Transverse colon (tissue), 4 donors: ENCODE data around the gene AUNIP. TPM values are rescaled to one million over a fixed set of nuclear protein-coding genes. Genes with fewer than 3 reads are reported as not detected.

ENCODE experiments used
- DNase-seq: peaks from one replicate; pipeline ENCODE4 v3.0.0-alpha.2; 2019
- H3K27ac ChIP-seq, 4 donors: fragments of 200-600 bp; sonication (generic); 2 replicates each; pipeline ENCODE4 v1.5.1; 2016 to 2018; ENCODE audit warnings: inconsistent platforms in 4 of 4
- H3K27me3 ChIP-seq: fragments of 200-600 bp; sonication (generic); 2 replicates; pipeline ENCODE4 v1.5.1; 2017; ENCODE audit warnings: inconsistent platforms
- H3K36me3 ChIP-seq, 4 donors: fragments of 200-600 bp; sonication (generic); 2 replicates each; pipeline ENCODE4 v1.5.1; 2017 to 2019; ENCODE audit warnings: inconsistent platforms in 4 of 4
- H3K4me1 ChIP-seq, 4 donors: fragments of 200-600 bp; sonication (generic); 2 replicates each; pipeline ENCODE4 v1.5.1; 2017 to 2020; ENCODE audit warnings: inconsistent platforms in 4 of 4
- H3K4me3 ChIP-seq, 4 donors: fragments of 200-600 bp; sonication (generic); 1 replicate in 1 of 4; 2 replicates in 3 of 4; pipeline versions ENCODE4 v1.5.1 to v1.6.1; 2017 to 2019; ENCODE audit warnings: inconsistent platforms in 4 of 4
- H3K9me3 ChIP-seq, 2 donors: fragments of 200-600 bp; sonication (generic); 2 replicates each; pipeline ENCODE4 v1.5.1; 2017 to 2019; ENCODE audit warnings: inconsistent platforms in 2 of 2
- EP300 ChIP-seq: sonication (generic); formaldehyde crosslinking; IDR thresholded peaks from one replicate; pipeline ENCODE4 v1.6.1; 2017; ENCODE audit warnings: antibody characterized with exemption, low read depth
- POLR2A ChIP-seq: fragments of 450-650 bp; IDR thresholded peaks from one replicate; pipeline ENCODE4 v1.6.1; 2016; ENCODE audit warnings: antibody characterized with exemption, mild to moderate bottlenecking, moderate library complexity
- POLR2AphosphoS5 ChIP-seq, 3 donors: sonication (generic); formaldehyde crosslinking; IDR thresholded peaks; one replicate each; pipeline ENCODE4 v1.6.1; 2016; ENCODE audit warnings: antibody characterized with exemption in 3 of 3
- WGBS, 2 donors: methylation state at CpG; one replicate each; pipeline ENCODE4 v1.1.5; 2018; ENCODE audit warnings: low coverage in 1 of 2; 5-methylcytosine and 5-hydroxymethylcytosine counted together
- in situ Hi-C, 4 donors: fragments of 200-750 bp; cut with MboI; loops; one replicate each; pipeline versions ENCODE4 v1.15.0 to v1.15.1; 2017; ENCODE audit warnings: low sequenced_read_pairs in 3 of 4, low pct_ligation_motif_present in 1 of 4, low pct_unique_long_range_greater_than_20kb in 1 of 4
- intact Hi-C: fragments of 100-400 bp; cut with DNase I; formaldehyde crosslinking; loops from one replicate; pipeline ENCODE4 v1.15.1; 2023; ENCODE audit warnings: low total_unique reads
- total RNA-seq, 4 donors: library from RNA; depleted of rRNA; stranded (reverse); fragments of >200 nt; gene quantifications; one replicate each; pipeline ENCODE4 v1.1.0, GENCODE V29; 2016
- TF ChIP-seq, protein P1 (sequence below), 5 experiments: fragments of 200-600 bp in 3 of 5; fragments of 450-650 bp in 2 of 5; sonication (generic) in 3 of 5; IDR thresholded peaks; 1 replicate in 2 of 5; 2 replicates in 3 of 5; pipeline ENCODE4 v1.5.1; 2016 to 2017; ENCODE audit warnings: antibody characterized with exemption in 5 of 5, inconsistent platforms in 3 of 5, mild to moderate bottlenecking in 2 of 5, moderate library complexity in 1 of 5

The AUNIP gene
- total RNA-seq, 4 donors from 2014 or later, result 0.41 TPM; not detected in 3

DNA sequence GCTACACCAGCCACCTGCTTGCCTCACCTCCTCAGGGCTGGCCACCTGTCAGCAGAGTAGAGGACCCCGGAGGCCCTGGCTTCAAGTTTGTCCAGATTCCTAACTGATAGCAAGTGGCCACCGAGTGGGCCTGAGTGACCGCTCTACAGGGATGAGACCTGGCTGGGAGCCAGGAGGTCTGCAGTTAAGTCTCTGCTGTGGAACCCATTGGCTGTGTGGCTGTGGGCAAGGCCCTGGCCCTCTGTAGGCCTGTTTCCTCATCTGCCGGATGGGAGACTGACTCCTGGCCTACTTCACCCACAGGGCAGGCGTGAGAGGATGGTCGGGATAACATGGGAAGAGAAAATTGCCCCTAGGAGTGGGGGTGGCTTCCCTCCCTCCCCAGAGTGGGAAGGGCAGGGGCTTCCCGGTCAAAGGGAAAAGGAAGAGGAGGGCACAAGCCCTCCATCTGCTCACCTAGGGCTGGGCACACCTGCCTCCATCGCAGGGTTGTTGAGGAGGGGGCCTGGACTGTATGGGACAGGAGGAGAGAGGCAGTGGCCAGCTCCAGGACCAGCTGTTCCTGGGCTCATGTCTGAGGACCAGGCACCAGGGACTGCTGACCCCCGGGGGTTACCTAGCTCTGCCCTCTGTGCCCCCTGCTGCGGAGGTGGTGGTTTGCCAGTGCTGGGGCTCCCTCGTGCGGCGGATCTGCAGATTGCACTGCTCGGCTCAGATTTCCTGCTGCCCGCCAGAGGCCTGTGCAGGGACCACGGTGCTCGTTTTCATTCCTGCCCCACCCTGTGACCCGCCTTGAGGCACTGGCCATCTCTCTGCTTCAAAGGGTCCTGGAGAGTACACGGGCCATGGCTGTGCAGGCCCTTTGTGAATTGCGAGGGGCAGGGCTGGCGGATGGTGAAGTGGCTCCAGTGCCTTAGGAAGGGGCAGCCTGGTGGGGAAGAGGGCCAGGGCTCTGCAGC lies 48.6 kb downstream of the AUNIP start:
- Histone ChIP-seq H3K27me3 (no peaks in the 10 kb centered on the region), H3K9me3 (no peaks in the 10 kb centered on the region), H3K36me3 (no peaks in the 10 kb centered on the region), H3K4me1 (peaks cover 0 to 13% (median 3%) of the 10 kb centered on the region in 4 donors), H3K27ac (no peak overlapping the region), H3K4me3 (no peak overlapping the region)
- 39 to 90% methylated on average over 2 to 19 of the region's 21 CpGs for WGBS, 2 donors
- TF ChIP-seq, protein P1, sequence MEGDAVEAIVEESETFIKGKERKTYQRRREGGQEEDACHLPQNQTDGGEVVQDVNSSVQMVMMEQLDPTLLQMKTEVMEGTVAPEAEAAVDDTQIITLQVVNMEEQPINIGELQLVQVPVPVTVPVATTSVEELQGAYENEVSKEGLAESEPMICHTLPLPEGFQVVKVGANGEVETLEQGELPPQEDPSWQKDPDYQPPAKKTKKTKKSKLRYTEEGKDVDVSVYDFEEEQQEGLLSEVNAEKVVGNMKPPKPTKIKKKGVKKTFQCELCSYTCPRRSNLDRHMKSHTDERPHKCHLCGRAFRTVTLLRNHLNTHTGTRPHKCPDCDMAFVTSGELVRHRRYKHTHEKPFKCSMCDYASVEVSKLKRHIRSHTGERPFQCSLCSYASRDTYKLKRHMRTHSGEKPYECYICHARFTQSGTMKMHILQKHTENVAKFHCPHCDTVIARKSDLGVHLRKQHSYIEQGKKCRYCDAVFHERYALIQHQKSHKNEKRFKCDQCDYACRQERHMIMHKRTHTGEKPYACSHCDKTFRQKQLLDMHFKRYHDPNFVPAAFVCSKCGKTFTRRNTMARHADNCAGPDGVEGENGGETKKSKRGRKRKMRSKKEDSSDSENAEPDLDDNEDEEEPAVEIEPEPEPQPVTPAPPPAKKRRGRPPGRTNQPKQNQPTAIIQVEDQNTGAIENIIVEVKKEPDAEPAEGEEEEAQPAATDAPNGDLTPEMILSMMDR (IDR thresholded peaks at IDR 0.05), result peak; percentile 91 to 95 (median 92)
- TF ChIP-seq POLR2AphosphoS5 (IDR thresholded peaks at IDR 0.05) (no peak), POLR2A (no peak), EP300 (no peak)
- peak; percentile 79 for DNase-seq
- intact Hi-C loops (no loop called here), in situ Hi-C loops (no loop called here)

DNA sequence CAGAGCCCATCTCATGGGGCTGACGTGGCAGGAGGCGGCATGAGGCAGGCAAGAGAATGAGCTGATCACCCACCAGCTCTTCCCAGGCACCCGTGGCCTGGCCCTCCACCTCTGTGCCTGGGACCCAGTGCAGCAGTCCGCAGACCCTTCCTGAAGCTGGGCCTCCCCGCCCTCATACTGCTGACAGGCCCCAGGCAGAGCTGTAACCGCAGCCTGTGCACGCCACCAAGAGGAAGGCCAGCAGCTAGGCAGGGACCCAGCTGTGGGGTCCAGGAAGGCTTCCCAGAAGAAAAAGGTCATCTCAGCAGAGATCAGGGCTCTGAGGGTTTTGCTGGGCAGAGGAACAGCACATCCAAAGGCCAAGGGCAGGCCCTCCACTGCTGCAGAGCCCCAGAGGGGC lies 49.3 kb downstream of the AUNIP start:
- in situ Hi-C loops (no loop called here), intact Hi-C loops (no loop called here)
- no peaks in the 10 kb centered on the region for H3K36me3 ChIP-seq
- H3K27me3 ChIP-seq, result no peaks in the 10 kb centered on the region
- TF ChIP-seq POLR2A, result no peak
- no peak for TF ChIP-seq EP300
- no peak for TF ChIP-seq POLR2AphosphoS5 (IDR thresholded peaks at IDR 0.05)
- TF ChIP-seq, protein P1 (IDR thresholded peaks at IDR 0.05), result no peak
- 89% methylated on average over 7 of the region's 7 CpGs; no CpG with 5 or more reads in 1 of the 2 donors for WGBS, 2 donors
- H3K4me1 ChIP-seq, result peaks cover 0 to 13% (median 3%) of the 10 kb centered on the region in 4 donors
- DNase-seq, result no peak
- H3K4me3 ChIP-seq, result no peak overlapping the region
- H3K27ac ChIP-seq, result no peak overlapping the region
- no peaks in the 10 kb centered on the region for H3K9me3 ChIP-seq

DNA sequence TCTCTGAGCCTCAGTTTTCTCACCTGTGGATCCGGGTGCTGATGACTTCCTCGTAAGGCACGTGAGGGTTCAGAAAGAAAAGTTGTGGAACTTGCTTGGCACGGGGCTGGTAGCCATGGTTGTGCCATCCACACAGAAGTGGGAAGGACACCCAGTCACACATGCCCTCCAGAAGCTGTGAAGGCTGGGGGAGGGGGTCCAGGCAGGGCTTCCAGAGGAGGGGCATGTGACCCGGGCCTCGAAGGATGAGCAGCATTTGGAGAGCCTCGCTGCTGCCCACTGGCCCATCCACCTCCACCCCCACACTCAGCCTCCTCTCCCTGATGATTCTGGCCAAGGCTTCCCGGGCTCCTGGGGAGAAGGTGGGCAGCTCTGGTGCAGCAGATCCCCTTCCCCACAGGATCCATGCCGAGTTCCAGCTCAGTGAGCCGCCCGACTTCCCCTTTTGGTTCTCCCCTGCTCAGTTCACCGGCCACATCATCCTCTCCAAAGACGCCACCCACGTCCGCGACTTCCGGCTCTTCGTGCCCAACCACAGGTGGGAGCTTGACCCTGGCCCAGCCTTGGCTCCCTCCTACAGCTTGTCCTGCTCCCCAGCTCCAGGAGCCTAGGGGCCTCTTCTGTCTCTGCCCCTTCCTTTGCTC lies 49.9 kb downstream of the AUNIP start:
- WGBS, 2 donors, result 81% methylated on average over 18 of the region's 18 CpGs; no CpG with 5 or more reads in 1 of the 2 donors
- TF ChIP-seq, protein P1 (IDR thresholded peaks at IDR 0.05), result no peak
- in situ Hi-C loops (no loop called here), intact Hi-C loops (no loop called here)
- peaks cover 0 to 13% (median 3%) of the 10 kb centered on the region in 4 donors for H3K4me1 ChIP-seq
- DNase-seq, result no peak
- H3K36me3 ChIP-seq, result no peaks in the 10 kb centered on the region
- H3K27me3 ChIP-seq, result no peaks in the 10 kb centered on the region
- no peaks in the 10 kb centered on the region for H3K9me3 ChIP-seq
- no peak overlapping the region for H3K4me3 ChIP-seq
- H3K27ac ChIP-seq, result no peak overlapping the region

GRCh38 chr1:25808481-25809244 lies 50.6 kb downstream of the AUNIP start:
- intact Hi-C loops, result no loop called here
- in situ Hi-C loops, result no loop called here
- H3K9me3 ChIP-seq, result no peaks in the 10 kb centered on the region
- WGBS, 2 donors, result 96% methylated on average over 27 of the region's 34 CpGs; no CpG with 5 or more reads in 1 of the 2 donors
- no peaks in the 10 kb centered on the region for H3K36me3 ChIP-seq
- no peaks in the 10 kb centered on the region for H3K27me3 ChIP-seq
- no peak overlapping the region for H3K27ac ChIP-seq
- peaks cover 0 to 13% (median 3%) of the 10 kb centered on the region in 4 donors for H3K4me1 ChIP-seq
- DNase-seq, result no peak
- TF ChIP-seq, protein P1 (IDR thresholded peaks at IDR 0.05), result no peak
- TF ChIP-seq POLR2A (no peak), EP300 (no peak), POLR2AphosphoS5 (IDR thresholded peaks at IDR 0.05) (no peak)
- no peak overlapping the region for H3K4me3 ChIP-seq
